NCI-H187 treated with DMSO at 0.1 percent for 48 hours (cell line): ENCODE results near the gene SCGN.

Experiments
- DNase-seq: peaks from one replicate; lab custom pipeline; 2025; lab: John Stamatoyannopoulos, UW

SCGN gene

GRCh38 chr6:25686856-25687255, 34.8 kb downstream of the SCGN start:
- no peak for DNase-seq

DNA sequence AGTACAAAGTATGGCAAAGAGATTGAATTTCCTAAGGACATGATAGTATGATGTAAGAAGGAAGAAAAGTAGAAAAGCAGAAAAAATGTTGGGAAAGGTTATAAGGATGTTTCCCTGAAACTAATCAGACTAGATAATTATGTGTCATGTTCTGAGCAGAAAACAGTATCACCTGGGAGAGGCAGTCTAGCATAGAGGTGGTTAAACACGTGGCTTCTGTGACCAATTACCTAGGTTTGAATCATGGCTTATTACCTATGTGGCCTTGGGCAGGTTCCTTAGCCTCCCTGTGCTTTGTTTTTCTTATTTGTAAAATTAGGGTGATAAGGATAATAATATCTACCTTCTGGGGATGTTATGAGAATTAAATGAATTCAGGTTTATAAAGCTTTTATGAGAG, 38.0 kb downstream of the SCGN start:
- DNase-seq: no peak

- no peak for DNase-seq
These were observed 39.9 kb downstream of the SCGN start for GRCh38 chr6:25691894-25692293.

- no peak for DNase-seq
These were observed 40.5 kb downstream of the SCGN start for GRCh38 chr6:25692472-25692871.

DNA sequence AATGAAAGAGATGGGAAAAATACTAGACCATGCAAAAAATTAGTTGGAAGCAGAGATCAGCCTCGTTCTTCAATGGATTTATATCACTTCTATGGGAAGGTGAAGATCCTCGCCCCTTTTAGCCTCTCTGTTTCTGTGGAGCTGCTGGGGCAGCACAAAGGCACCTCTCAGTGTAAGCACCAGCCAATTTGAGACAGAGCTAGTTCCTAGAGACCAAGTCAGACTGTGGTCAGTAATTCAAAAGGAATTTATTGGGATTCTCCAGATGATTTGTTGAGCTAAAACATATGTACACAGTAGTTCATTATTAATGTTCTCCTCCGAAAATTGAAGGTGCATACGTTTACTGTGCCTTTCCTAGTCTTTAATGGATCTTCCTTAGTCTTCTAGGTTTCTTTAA, 42.4 kb downstream of the SCGN start:
- DNase-seq: no peak

DNA sequence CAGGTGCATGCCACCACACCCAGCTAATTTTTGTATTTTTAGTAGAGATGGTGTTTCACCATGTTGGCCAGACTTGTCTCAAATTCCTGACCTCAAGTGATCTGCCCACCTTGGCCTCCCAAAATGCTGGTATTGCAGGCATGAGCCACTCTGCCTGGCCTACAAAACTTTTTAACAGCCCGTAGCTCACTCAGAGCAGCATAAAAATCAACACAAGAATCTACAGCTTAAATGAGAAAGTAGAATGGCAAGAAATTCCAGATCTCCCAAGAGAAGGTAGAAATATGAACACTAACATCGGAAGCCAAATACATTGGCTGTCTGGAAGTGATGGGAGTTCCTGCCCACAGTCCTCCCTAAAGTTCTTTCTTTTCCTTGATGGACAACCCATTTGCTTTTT, 43.7 kb downstream of the SCGN start:
- DNase-seq: no peak

GRCh38 chr6:25697537-25698340, 45.7 kb downstream of the SCGN start:
- DNase-seq: no peak

- DNase-seq: no peak
These were observed 46.6 kb downstream of the SCGN start for GRCh38 chr6:25698631-25699030.

- DNase-seq: no peak
These were observed 47.6 kb downstream of the SCGN start for GRCh38 chr6:25699649-25700048.

DNA sequence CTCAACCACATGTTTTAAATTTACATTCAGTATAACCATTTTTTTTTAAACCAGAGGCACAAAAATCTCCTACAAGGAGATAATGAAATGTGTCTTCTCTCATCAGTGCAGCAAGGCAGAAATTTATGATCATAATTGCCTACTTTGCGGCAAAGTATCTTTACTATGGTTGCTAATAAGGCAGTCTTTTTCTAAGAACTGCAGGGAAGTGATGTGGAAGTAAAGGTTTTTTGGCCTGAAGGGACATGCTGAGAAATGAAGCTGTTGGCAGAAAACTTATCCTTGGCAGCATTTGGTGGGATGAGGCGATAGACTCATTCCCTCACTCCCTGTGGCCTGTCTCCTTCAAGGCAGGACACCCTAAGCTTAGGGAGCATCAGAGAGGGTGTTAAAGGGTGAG, 48.7 kb downstream of the SCGN start:
- DNase-seq: no peak

GRCh38 chr6:25701807-25702206, 49.8 kb downstream of the SCGN start:
- DNase-seq: no peak

DNA sequence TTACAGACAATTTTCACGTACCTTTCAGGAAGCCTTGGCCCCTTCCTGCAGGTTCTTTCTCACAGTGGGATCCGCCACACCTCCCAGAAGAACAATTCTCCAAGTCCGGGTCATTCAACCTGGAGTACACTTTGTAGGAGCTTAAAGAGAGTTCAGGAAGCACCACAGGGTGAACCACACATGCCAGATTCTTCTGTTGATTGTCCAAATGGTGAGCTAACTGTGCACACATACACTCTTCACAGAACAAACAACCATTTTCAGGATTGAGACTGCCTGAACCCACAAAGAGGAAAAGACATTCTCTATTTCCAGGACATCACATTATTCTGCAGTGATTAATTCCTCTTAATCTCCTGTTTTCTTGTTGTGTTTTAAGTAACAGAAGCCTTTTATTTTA, 51.0 kb downstream of the SCGN start:
- DNase-seq: no peak

DNA sequence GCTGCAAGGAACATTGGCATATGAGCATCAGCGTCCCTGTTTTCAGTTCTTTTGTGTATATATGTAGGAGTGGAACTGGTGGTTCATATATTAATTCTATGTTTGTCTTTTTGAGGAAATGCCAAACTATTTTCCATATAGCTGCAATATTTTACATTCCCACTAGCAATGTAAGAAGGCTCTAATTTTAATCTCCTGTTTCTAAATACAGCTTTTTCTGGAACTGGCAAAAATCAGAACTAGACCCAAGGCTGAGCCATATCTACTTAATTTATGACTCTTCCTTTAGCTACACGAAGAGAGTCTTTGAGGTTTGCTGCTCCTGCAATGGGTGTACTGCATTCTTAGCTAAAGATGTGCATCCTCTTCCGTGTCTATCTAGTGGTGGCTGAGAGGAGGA, 52.0 kb downstream of the SCGN start:
- no peak for DNase-seq

- DNase-seq: no peak
These were observed 54.4 kb downstream of the SCGN start for GRCh38 chr6:25706314-25707014.

DNA sequence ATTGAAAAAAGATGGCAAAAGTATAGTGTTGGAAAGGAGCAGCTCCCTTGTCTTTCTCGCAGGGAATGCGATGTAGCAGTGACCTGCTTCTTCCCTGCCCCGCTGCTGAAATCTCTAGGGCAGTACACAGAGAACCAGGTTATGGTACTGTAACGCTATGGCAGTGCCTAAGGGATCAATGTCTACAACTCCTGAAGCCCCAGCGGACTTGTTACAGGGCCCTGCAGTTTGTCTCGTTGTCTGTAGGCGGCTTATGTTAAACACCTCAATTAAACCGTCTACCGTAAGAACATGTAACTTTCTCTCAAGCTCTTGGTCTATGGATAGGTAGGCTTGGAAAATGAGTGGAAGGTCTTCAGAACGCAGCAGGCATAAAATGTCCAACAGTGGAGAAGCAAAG, 57.7 kb downstream of the SCGN start:
- no peak for DNase-seq

GRCh38 chr6:25710287-25710686, 58.3 kb downstream of the SCGN start:
- DNase-seq: no peak

- DNase-seq: no peak
These were observed 61.8 kb downstream of the SCGN start for GRCh38 chr6:25713824-25714223.

DNA sequence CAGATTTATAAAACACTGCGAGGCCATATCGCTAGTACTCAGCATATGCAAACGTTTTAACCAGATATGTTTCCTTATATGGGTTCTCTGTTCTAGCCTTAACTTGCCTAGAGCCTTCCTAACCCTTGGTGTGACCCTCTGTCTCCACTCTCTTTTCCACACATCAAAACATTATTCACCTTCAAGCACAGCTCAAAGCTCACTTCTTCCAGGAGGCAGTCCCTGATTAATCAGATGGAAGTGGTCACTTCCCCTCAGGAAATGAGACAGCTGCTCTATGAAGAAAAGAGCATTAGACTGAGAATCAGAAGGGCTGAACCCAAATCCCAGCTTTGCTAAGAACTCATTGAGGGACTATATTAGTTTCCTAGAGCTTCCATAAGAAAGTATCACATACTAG, 62.8 kb downstream of the SCGN start:
- no peak for DNase-seq

DNA sequence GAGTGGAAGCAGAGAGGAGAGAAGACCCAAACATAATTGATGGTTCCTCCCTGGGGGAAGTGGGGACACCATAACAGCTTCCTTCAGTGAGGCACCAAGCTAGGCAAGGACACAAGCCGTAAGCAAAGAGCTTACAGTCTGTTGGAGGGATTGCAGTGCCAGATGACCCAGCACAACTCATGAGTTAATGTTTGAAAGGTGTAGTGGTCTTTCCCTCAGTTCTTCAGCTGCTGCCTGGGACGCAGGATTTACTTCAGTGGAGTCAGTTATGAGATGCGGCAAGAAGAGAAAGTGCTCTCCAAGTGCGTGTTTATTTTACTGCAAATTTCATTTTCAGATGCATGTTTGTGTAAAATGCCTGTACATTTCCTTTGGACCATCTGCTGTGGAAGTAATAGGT, 63.8 kb downstream of the SCGN start:
- no peak for DNase-seq

GRCh38 chr6:25717866-25718740, 66.1 kb downstream of the SCGN start:
- DNase-seq: no peak

GRCh38 chr6:25726122-25726911, 74.3 kb downstream of the SCGN start:
- no peak for DNase-seq

GRCh38 chr6:25727028-25727427, 75.0 kb downstream of the SCGN start:
- no peak for DNase-seq
